B cell (primary cell): ENCODE measurements around the gene SUSD3. TPM values are rescaled to one million over a fixed set of nuclear protein-coding genes. Genes with fewer than 3 reads are reported as not detected.

Experiments used
- ATAC-seq: fragments of 200-7000 bp; cut with Tn5 transposase; one replicate; pipeline ENCODE4 v1.10.0; 2021; ENCODE audit warnings: low read depth, mild to moderate bottlenecking, moderate number of reproducible peaks, moderate library complexity
- CTCF ChIA-PET: fragments of 350-600 bp; sonication (Branson Sonifier 250); formaldehyde crosslinking; loops from one replicate; lab custom pipeline; 2021; ENCODE audit warnings: antibody characterized with exemption, inconsistent platforms; lab: Charles Lee
- POLR2A ChIA-PET: fragments of 350-600 bp; sonication (Branson Sonifier 250); formaldehyde crosslinking; loops from one replicate; lab custom pipeline; 2021; ENCODE audit warnings: antibody characterized with exemption; lab: Charles Lee
- DNase-seq: peaks from one replicate; pipeline ENCODE4 v3.0.0; 2013
- H2AFZ ChIP-seq: 2 replicates; pipeline ENCODE4 v1.6.1; 2012; ENCODE audit warnings: mild to moderate bottlenecking, low read depth, low read length; ENCODE audit not compliant: insufficient read depth, poor library complexity, severe bottlenecking
- H3K27ac ChIP-seq, 2 donors: 1 replicate in 1 of 2; 2 replicates in 1 of 2; pipeline ENCODE4 v1.5.1; 2012 to 2013; ENCODE audit warnings: low read length in 2 of 2, mild to moderate bottlenecking in 2 of 2, moderate library complexity in 1 of 2
- H3K27me3 ChIP-seq, 4 experiments: fragments of 200-600 bp in 1 of 4; sonication (generic) in 1 of 4; replicated peaks in 1 of 4; 1 replicate in 2 of 4; 2 replicates in 2 of 4; pipeline versions ENCODE4 v1.6.1 to v1.7.0; 2013 to 2016; ENCODE audit warnings: low read length in 3 of 4, mild to moderate bottlenecking in 2 of 4, mixed read lengths in 1 of 4, moderate library complexity in 1 of 4; ENCODE audit not compliant: insufficient read depth in 4 of 4, control insufficient read depth in 3 of 4; ENCODE audit errors: control extremely low read depth in 1 of 4
- H3K36me3 ChIP-seq, 2 experiments: replicated peaks in 1 of 2; 1 replicate in 1 of 2; 2 replicates in 1 of 2; pipeline versions ENCODE4 v1.6.1 to v1.7.1; 2013; ENCODE audit warnings: low read length in 1 of 2; ENCODE audit not compliant: insufficient read depth in 2 of 2, control insufficient read depth in 1 of 2; ENCODE audit errors: control extremely low read depth in 1 of 2, extremely low read depth in 1 of 2
- H3K4me1 ChIP-seq, 2 donors: fragments of 200-600 bp in 1 of 2; sonication (generic) in 1 of 2; 1 replicate in 1 of 2; 2 replicates in 1 of 2; pipeline versions ENCODE4 v1.5.1 to v1.6.1; 2013 to 2017; ENCODE audit warnings: low read length in 2 of 2; ENCODE audit not compliant: control insufficient read depth in 2 of 2, insufficient read depth in 2 of 2
- H3K4me2 ChIP-seq: replicated peaks from 2 replicates; pipeline ENCODE3; 2012; ENCODE audit warnings: mild to moderate bottlenecking, low read depth, low read length; ENCODE audit not compliant: poor library complexity, severe bottlenecking
- H3K4me3 ChIP-seq, 5 experiments: fragments of 200-600 bp in 1 of 5; sonication (generic) in 1 of 5; 1 replicate in 3 of 5; 2 replicates in 2 of 5; pipeline versions ENCODE4 v1.5.1 to v1.7.0; 2011 to 2016; ENCODE audit warnings: low read length in 4 of 5, mild to moderate bottlenecking in 4 of 5, low read depth in 2 of 5, control low read depth in 1 of 5, moderate library complexity in 1 of 5; ENCODE audit not compliant: insufficient read depth in 1 of 5; ENCODE audit errors: control extremely low read depth in 1 of 5, extremely low read depth in 1 of 5
- H3K79me2 ChIP-seq: fragments of 200-600 bp; sonication (generic); one replicate; pipeline ENCODE4 v1.6.0; 2016; ENCODE audit warnings: low read length; ENCODE audit not compliant: control insufficient read depth, insufficient read depth
- H3K9ac ChIP-seq: fragments of 200-600 bp; sonication (generic); 2 replicates; pipeline ENCODE4 v1.6.1; 2017; ENCODE audit warnings: mild to moderate bottlenecking, low read length, moderate library complexity
- H3K9me3 ChIP-seq, 3 donors: one replicate each; pipeline versions ENCODE4 v1.6.1 to v1.7.1; 2013; ENCODE audit warnings: low read length in 2 of 3; ENCODE audit not compliant: control insufficient read depth in 2 of 3, insufficient read depth in 1 of 3; ENCODE audit errors: control extremely low read depth in 1 of 3
- H4K20me1 ChIP-seq: 2 replicates; pipeline ENCODE4 v1.6.0; 2012; ENCODE audit warnings: mild to moderate bottlenecking, low read length; ENCODE audit not compliant: insufficient read depth, control insufficient read depth, poor library complexity, severe bottlenecking
- H3K27ac Mint-ChIP-seq: one replicate; pipeline ENCODE4 v1.8.0; 2021; ENCODE audit warnings: mixed read lengths
- H3K27me3 Mint-ChIP-seq: one replicate; pipeline ENCODE4 v1.8.0; 2021; ENCODE audit warnings: mixed read lengths
- H3K4me1 Mint-ChIP-seq: one replicate; pipeline ENCODE4 v1.8.0; 2021; ENCODE audit warnings: mixed read lengths
- H3K4me3 Mint-ChIP-seq: one replicate; pipeline ENCODE4 v1.8.0; 2021; ENCODE audit warnings: mixed read lengths
- H3K9me3 Mint-ChIP-seq: one replicate; pipeline ENCODE4 v1.8.0; 2022; ENCODE audit warnings: mixed read lengths; ENCODE audit not compliant: insufficient read depth
- EZH2 ChIP-seq: IDR thresholded peaks from 2 replicates; pipeline ENCODE4 v1.6.1; 2012; ENCODE audit warnings: borderline replicate concordance, low read depth, mild to moderate bottlenecking, moderate library complexity, low read length; ENCODE audit not compliant: insufficient read depth, poor library complexity, severe bottlenecking
- WGBS: methylation state at CpG from one replicate; pipeline ENCODE4 v1.1.5; 2013; ENCODE audit warnings: missing lambda C conversion rate; ENCODE audit not compliant: insufficient coverage; 5-methylcytosine and 5-hydroxymethylcytosine counted together
- intact Hi-C: fragments of 100-400 bp; cut with micrococcal nuclease; formaldehyde crosslinking; loops from one replicate; pipeline ENCODE4 v1.10.0; 2022
- polyA plus RNA-seq: library from polyadenylated mRNA; depleted of rRNA; stranded (reverse); fragments of >200 nt; gene quantifications from 2 replicates; pipeline ENCODE4 v1.2.3, GENCODE V29; 2012
- total RNA-seq, 2 donors: library from RNA; stranded (reverse); fragments of 120-200 nt in 1 of 2; gene quantifications; 1 replicate in 1 of 2; 2 replicates in 1 of 2; pipeline versions ENCODE4 v1.2.3 to v1.2.4, GENCODE V29; 2013 to 2022
- TF ChIP-seq, protein P1 (sequence below): fragments of 200-600 bp; IDR thresholded peaks from one replicate; pipeline ENCODE4 v1.8.0; 2022; ENCODE audit warnings: antibody characterized with exemption, mild to moderate bottlenecking

The SUSD3 gene
- total and polyA plus RNA-seq, 2 donors (not counting 1 experiment from before 2014, with no cell fraction given), result 41.0 to 85.0 TPM

DNA sequence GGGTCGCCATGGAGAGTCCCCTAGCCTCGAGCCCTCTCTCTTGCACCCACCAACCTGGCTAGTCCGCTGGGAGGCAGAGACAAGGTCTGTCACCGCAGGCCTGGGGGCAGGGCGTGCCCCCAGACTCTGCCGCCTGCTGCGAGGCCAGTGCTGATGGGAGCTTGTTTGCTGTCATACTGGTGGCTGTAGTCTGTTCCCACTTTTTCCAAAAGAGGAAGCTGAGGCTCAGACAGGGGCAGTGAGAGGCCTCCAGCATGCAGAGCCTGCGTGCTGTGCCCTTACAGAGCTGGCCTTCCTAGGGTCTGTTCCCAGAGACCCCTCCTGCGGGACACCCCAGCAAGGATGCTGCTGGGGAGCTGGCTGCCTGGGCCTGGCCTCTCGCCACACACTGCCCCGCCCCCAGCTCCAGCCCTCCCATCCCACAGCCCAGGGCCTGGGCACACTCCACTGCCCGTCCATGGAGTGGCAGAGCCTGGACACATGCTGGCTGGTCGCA, 21.0 kb upstream of the SUSD3 start:
- no peaks in the 10 kb centered on the region for H3K27me3 ChIP-seq
- peak overlapping the region in 1 of 2 donors; percentile 19 for H3K27ac ChIP-seq
- Mint-ChIP-seq H3K9me3 (no peaks in the 10 kb centered on the region), H3K27me3 (no peaks in the 10 kb centered on the region), H3K4me1 (peaks cover 44% of the 10 kb centered on the region), H3K4me3 (no peak overlapping the region), H3K27ac (no peak overlapping the region)
- no peak overlapping the region for H2AFZ ChIP-seq
- DNase-seq, result no peak
- no peak overlapping the region for H3K9ac ChIP-seq
- H4K20me1 ChIP-seq, result no peaks in the 10 kb centered on the region
- ChIA-PET CTCF (interaction anchor here (0.9 to 1.5 kb wide), 3 partner anchors 24 to 72 kb away, joined by 3 to 7 read pairs (median 3); no protein-coding TSS in a partner anchor), POLR2A (no interaction called here)
- H3K4me1 ChIP-seq, result peaks cover 3 to 27% of the 10 kb centered on the region in 2 donors
- 77% methylated on average over 8 of the region's 13 CpGs for WGBS
- peak; percentile 4 for ATAC-seq
- no peak overlapping the region for H3K4me3 ChIP-seq
- peaks cover 0 to 7% (median 0%) of the 10 kb centered on the region in 3 donors for H3K9me3 ChIP-seq
- intact Hi-C loops, result no loop called here
- H3K79me2 ChIP-seq, result no peaks in the 10 kb centered on the region
- H3K36me3 ChIP-seq, result peaks cover 0 to 39% of the 10 kb centered on the region in 2 experiments
- no peak for TF ChIP-seq EZH2
- TF ChIP-seq, protein P1, sequence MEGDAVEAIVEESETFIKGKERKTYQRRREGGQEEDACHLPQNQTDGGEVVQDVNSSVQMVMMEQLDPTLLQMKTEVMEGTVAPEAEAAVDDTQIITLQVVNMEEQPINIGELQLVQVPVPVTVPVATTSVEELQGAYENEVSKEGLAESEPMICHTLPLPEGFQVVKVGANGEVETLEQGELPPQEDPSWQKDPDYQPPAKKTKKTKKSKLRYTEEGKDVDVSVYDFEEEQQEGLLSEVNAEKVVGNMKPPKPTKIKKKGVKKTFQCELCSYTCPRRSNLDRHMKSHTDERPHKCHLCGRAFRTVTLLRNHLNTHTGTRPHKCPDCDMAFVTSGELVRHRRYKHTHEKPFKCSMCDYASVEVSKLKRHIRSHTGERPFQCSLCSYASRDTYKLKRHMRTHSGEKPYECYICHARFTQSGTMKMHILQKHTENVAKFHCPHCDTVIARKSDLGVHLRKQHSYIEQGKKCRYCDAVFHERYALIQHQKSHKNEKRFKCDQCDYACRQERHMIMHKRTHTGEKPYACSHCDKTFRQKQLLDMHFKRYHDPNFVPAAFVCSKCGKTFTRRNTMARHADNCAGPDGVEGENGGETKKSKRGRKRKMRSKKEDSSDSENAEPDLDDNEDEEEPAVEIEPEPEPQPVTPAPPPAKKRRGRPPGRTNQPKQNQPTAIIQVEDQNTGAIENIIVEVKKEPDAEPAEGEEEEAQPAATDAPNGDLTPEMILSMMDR, result no peak
- H3K4me2 ChIP-seq, result no peak overlapping the region

DNA sequence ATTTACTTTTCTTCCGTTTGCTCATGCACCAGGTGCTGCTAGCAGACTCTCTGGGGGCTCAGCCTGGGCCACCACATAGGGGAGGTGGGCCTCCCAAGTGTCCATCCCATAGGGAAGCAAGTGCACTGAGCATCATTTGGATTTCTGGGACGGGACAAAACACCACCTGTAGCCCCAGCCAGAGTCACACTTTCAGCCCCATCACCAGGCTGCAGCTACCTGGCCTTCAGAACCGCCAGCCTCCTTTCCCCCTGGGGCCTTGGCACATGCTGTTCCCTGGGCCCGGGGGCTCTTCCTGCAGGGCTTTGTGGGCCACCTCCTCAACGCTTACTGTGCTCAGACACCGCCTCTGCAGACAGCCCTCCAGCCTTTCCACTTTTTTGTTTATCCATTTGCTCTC, 19.6 kb upstream of the SUSD3 start:
- TF ChIP-seq, protein P1, result no peak
- no peak for TF ChIP-seq EZH2
- H3K9ac ChIP-seq, result no peak overlapping the region
- peak overlapping the region; percentile 5 for H3K27ac Mint-ChIP-seq
- no peaks in the 10 kb centered on the region for H3K79me2 ChIP-seq
- no peak overlapping the region for H3K4me2 ChIP-seq
- no peak overlapping the region for H2AFZ ChIP-seq
- H3K4me3 ChIP-seq, result no peak overlapping the region
- CTCF ChIA-PET, result interaction anchor here (0.6 to 1.0 kb wide), 3 partner anchors 25 to 895 kb away, joined by 3 to 4 read pairs (median 3); no protein-coding TSS in a partner anchor
- H3K4me1 ChIP-seq, result peaks cover 15 to 33% of the 10 kb centered on the region in 2 donors
- H3K36me3 ChIP-seq, result peaks cover 0 to 29% of the 10 kb centered on the region in 2 experiments
- ATAC-seq (no peak), DNase-seq (no peak)
- no peaks in the 10 kb centered on the region for H3K9me3 Mint-ChIP-seq
- peaks cover 0 to 7% (median 0%) of the 10 kb centered on the region in 3 donors for H3K9me3 ChIP-seq
- H3K4me3 Mint-ChIP-seq, result no peak overlapping the region
- H3K4me1 Mint-ChIP-seq, result peaks cover 47% of the 10 kb centered on the region
- no peaks in the 10 kb centered on the region for H3K27me3 ChIP-seq
- POLR2A ChIA-PET, result no interaction called here
- intact Hi-C loops, result no loop called here
- H3K27me3 Mint-ChIP-seq, result no peaks in the 10 kb centered on the region
- no peak overlapping the region for H3K27ac ChIP-seq
- no peaks in the 10 kb centered on the region for H4K20me1 ChIP-seq
- 86% methylated on average over 5 of the region's 6 CpGs for WGBS
